GM12878 (cell line): ENCODE data around the gene JPH4. TPM values are rescaled to one million over a fixed set of nuclear protein-coding genes. Genes with fewer than 3 reads are reported as not detected.
A peak's percentile ranks its signal among the peaks of the same experiment; 100 is the strongest.

Experiments used
- ATAC-seq: fragments of 200-7000 bp; cut with Tn5 transposase; 3 replicates; pipeline ENCODE4 v1.9.1; 2020; ENCODE audit warnings: mild to moderate bottlenecking, moderate library complexity
- BruUV-seq: library from RNA; stranded (reverse); fragments of 400-500 nt; replicated peaks from 2 replicates; lab custom pipeline; 2021; lab: Mats Ljungman, UMichigan
- CTCF ChIA-PET: fragments of 300-600 bp; sonication (Branson Sonifier 250); formaldehyde crosslinking; extraction: SDS; loops from one replicate; lab custom pipeline; 2021; ENCODE audit warnings: inconsistent platforms; lab: Yijun Ruan, JAX
- POLR2A ChIA-PET: fragments of 350-600 bp; formaldehyde crosslinking; extraction: SDS; loops from one replicate; lab custom pipeline; 2021; ENCODE audit warnings: inconsistent platforms; lab: Charles Lee
- RAD21 ChIA-PET: fragments of 300-600 bp; sonication (Branson Sonifier 250); formaldehyde crosslinking; loops from one replicate; lab custom pipeline; 2023; ENCODE audit warnings: antibody characterized with exemption; ENCODE audit not compliant: unreplicated experiment; lab: Charles Lee
- SMC1A ChIA-PET: fragments of 300-600 bp; sonication (Branson Sonifier 250); formaldehyde crosslinking; loops from one replicate; lab custom pipeline; 2023; ENCODE audit not compliant: unreplicated experiment, uncharacterized antibody; lab: Charles Lee
- DNase-seq: peaks from one replicate; pipeline ENCODE4 v3.0.0-alpha.2; 2011; ENCODE audit warnings: low read depth, low spot score
- FAIRE-seq: peaks from 3 replicates; lab custom pipeline; 2011; peaks lifted over from hg19 to GRCh38; lab: Jason Lieb, UNC
- H2AFZ ChIP-seq: 2 replicates; pipeline ENCODE4 v1.6.0; 2011; ENCODE audit warnings: low read depth, low read length, control low read depth; ENCODE audit not compliant: control insufficient read depth
- H3K27ac ChIP-seq: 2 replicates; pipeline ENCODE4 v1.5.1; 2011; ENCODE audit warnings: control low read depth; ENCODE audit not compliant: control insufficient read depth, insufficient read depth
- H3K27me3 ChIP-seq, 2 experiments: replicated peaks in 1 of 2; 2 replicates each; pipeline versions ENCODE4 v1.6.0 to v1.6.1; 2011; ENCODE audit warnings: low read length in 1 of 2; ENCODE audit not compliant: control insufficient read depth in 2 of 2, insufficient read depth in 2 of 2
- H3K36me3 ChIP-seq, 2 experiments: 2 replicates each; pipeline ENCODE4 v1.5.1; 2011; ENCODE audit warnings: low read length in 1 of 2; ENCODE audit not compliant: control insufficient read depth in 2 of 2, insufficient read depth in 2 of 2
- H3K4me1 ChIP-seq: 2 replicates; pipeline ENCODE4 v1.6.1; 2011; ENCODE audit warnings: mild to moderate bottlenecking, low read length, moderate library complexity, mixed read lengths; ENCODE audit not compliant: control insufficient read depth, insufficient read depth
- H3K4me2 ChIP-seq: 2 replicates; pipeline ENCODE4 v1.6.0; 2011; ENCODE audit warnings: control low read depth; ENCODE audit not compliant: control insufficient read depth, insufficient read depth
- H3K4me3 ChIP-seq: fragments of 200-600 bp; sonication (generic); 2 replicates; pipeline ENCODE4 v1.5.1; 2016
- H3K79me2 ChIP-seq: 2 replicates; pipeline ENCODE4 v1.6.0; 2011; ENCODE audit warnings: low read length; ENCODE audit not compliant: control insufficient read depth, insufficient read depth
- H3K9ac ChIP-seq: 2 replicates; pipeline ENCODE4 v1.8.0; 2011; ENCODE audit warnings: low read length, control low read depth, mixed read lengths; ENCODE audit not compliant: control insufficient read depth, insufficient read depth
- H3K9me3 ChIP-seq: replicated peaks from 3 replicates; pipeline ENCODE4 v1.5.1; 2011; ENCODE audit warnings: mild to moderate bottlenecking, low read length; ENCODE audit not compliant: control insufficient read depth, insufficient read depth
- H4K20me1 ChIP-seq: 2 replicates; pipeline ENCODE4 v1.6.0; 2011; ENCODE audit not compliant: control insufficient read depth, insufficient read depth
- BCLAF1 ChIP-seq: fragments of 450-650 bp; IDR thresholded peaks from 2 replicates; pipeline ENCODE4 v1.6.1; 2017; ENCODE audit warnings: antibody characterized with exemption, mild to moderate bottlenecking, moderate library complexity
- BHLHE40 ChIP-seq, 2 experiments: fragments of 450-650 bp in 1 of 2; IDR thresholded peaks; 2 replicates each; pipeline ENCODE4 v1.6.1; 2011 to 2017; ENCODE audit warnings: low read depth in 2 of 2, borderline replicate concordance in 1 of 2, improper control_type of control experiment in 1 of 2, low read length in 1 of 2, mild to moderate bottlenecking in 1 of 2
- CEBPB ChIP-seq, 2 experiments: fragments of 150-350 bp in 1 of 2; IDR thresholded peaks; 2 replicates each; pipeline ENCODE4 v1.6.1; 2012 to 2014; ENCODE audit warnings: low read depth in 2 of 2, low read length in 2 of 2, borderline replicate concordance in 1 of 2, inconsistent platforms in 1 of 2
- EED ChIP-seq: sonication (generic); IDR thresholded peaks from 2 replicates; pipeline ENCODE4 v1.6.1; 2016; ENCODE audit warnings: antibody characterized with exemption, low read depth
- EZH2 ChIP-seq: IDR thresholded peaks from 2 replicates; pipeline ENCODE4 v1.6.1; 2012; ENCODE audit warnings: low read depth, mild to moderate bottlenecking, control low read depth, inconsistent platforms, low read length, borderline replicate concordance; ENCODE audit not compliant: control insufficient read depth
- IKZF1 ChIP-seq: fragments of 450-650 bp; conservative IDR thresholded peaks from 2 replicates; pipeline ENCODE4 v1.6.1; 2017; ENCODE audit warnings: antibody characterized with exemption, mild to moderate bottlenecking
- IRF4 ChIP-seq: IDR thresholded peaks from 2 replicates; pipeline ENCODE4 v1.6.1; 2011; ENCODE audit warnings: low read depth, low read length
- MYC ChIP-seq: IDR thresholded peaks from 2 replicates; pipeline ENCODE4 v1.6.1; 2011; ENCODE audit warnings: mild to moderate bottlenecking, low read length, moderate library complexity, inconsistent platforms; ENCODE audit not compliant: insufficient read depth, insufficient replicate concordance, insufficient read length, severe bottlenecking
- PAX5 ChIP-seq: IDR thresholded peaks from 2 replicates; pipeline ENCODE4 v1.6.1; 2011; ENCODE audit warnings: low read depth, low read length, borderline replicate concordance
- SIN3A ChIP-seq: IDR thresholded peaks from 2 replicates; pipeline ENCODE4 v1.6.1; 2012; ENCODE audit warnings: low read depth, low read length, improper control_type of control experiment
- SPI1 ChIP-seq: IDR thresholded peaks from 2 replicates; pipeline ENCODE4 v1.6.1; 2011; ENCODE audit warnings: low read depth, mild to moderate bottlenecking, low read length, moderate library complexity, borderline replicate concordance; ENCODE audit not compliant: insufficient read depth
- STAT1 ChIP-seq: fragments of 450-650 bp; conservative IDR thresholded peaks from 2 replicates; pipeline ENCODE4 v1.6.1; 2014; ENCODE audit warnings: antibody characterized with exemption, mild to moderate bottlenecking
- ZBTB11 ChIP-seq: fragments of 450-650 bp; formaldehyde crosslinking; IDR thresholded peaks from 2 replicates; pipeline ENCODE4 v1.5.0; 2022; ENCODE audit warnings: mild to moderate bottlenecking, missing genetic modification characterization
- ZBTB4 ChIP-seq: fragments of 450-650 bp; formaldehyde crosslinking; IDR thresholded peaks from 2 replicates; pipeline ENCODE4 v1.4.0; 2022; ENCODE audit warnings: mild to moderate bottlenecking, moderate library complexity
- ZNF384 ChIP-seq: IDR thresholded peaks from 2 replicates; pipeline ENCODE4 v1.6.1; 2012; ENCODE audit warnings: low read depth, mild to moderate bottlenecking, low read length, improper control_type of control experiment, borderline replicate concordance
- in situ Hi-C: fragments of 300-500 bp; cut with MboI; formaldehyde crosslinking; loops from 9 replicates; pipeline ENCODE4 v1.14.3; 2018; ENCODE audit warnings: mixed read lengths
- intact Hi-C: fragments of 100-400 bp; cut with micrococcal nuclease; formaldehyde crosslinking; loops from one replicate; pipeline ENCODE4 v1.14.2; 2022; ENCODE audit not compliant: unreplicated experiment
- polyA plus RNA-seq, 11 experiments: library from polyadenylated mRNA; depleted of rRNA in 4 of 11; unstranded in 6 of 11; stranded (reverse) in 5 of 11; fragments of >200 nt; fragmentation: Nextera tagmentation in 4 of 11; fragmentation: Illumina TruSeq in 1 of 11; extraction: Ambion mirVana in 4 of 11; extraction: Trizol in 1 of 11; gene quantifications; 1 replicate in 1 of 11; 2 replicates in 10 of 11; pipeline versions ENCODE4 v1.2.1 to v1.2.3, GENCODE V29; 2011 to 2016; ENCODE audit warnings: inconsistent platforms in 2 of 11, missing spikeins in 2 of 11, low read depth in 1 of 11
- total RNA-seq, 4 experiments: library from RNA; depleted of rRNA in 3 of 4; stranded (reverse); fragments of >200 nt in 3 of 4; fragmentation: Illumina TruSeq in 1 of 4; extraction: Trizol in 1 of 4; gene quantifications; 2 replicates each; pipeline versions ENCODE4 v1.2.1 to v1.2.3, GENCODE V29; 2013 to 2021

JPH4 gene
- total and polyA plus RNA-seq, 10 of the 15 experiments (the other 5 are each of a cell fraction or from before 2014, with no cell fraction given), result 0.48 to 10.3 (median 3.8) TPM

- Histone ChIP-seq H3K4me2 (no peak overlapping the region), H4K20me1 (no peaks in the 10 kb centered on the region), H3K9me3 (no peaks in the 10 kb centered on the region; the same call in 2 of the 3 replicates), H3K79me2 (no peaks in the 10 kb centered on the region), H3K4me3 (no peak overlapping the region), H3K27me3 (no peaks in the 10 kb centered on the region), H3K36me3 (no peaks in the 10 kb centered on the region), H2AFZ (peak overlapping the region; percentile 56; the same call in 1 of the 2 replicates), H3K9ac (no peak overlapping the region), H3K4me1 (peaks cover 45% of the 10 kb centered on the region), H3K27ac (no peak overlapping the region)
- FAIRE-seq (no peak), ATAC-seq (no peak), DNase-seq (no peak)
- RAD21 ChIA-PET, result no interaction called here
- CTCF ChIA-PET, result interaction anchor here (1.9 to 3.3 kb wide), 2 partner anchors 11 to 31 kb away, joined by 7 to 18 read pairs; no protein-coding TSS in a partner anchor
- SMC1A ChIA-PET, result interaction anchor here (0.6 to 1.5 kb wide), 4 partner anchors 13 to 199 kb away, joined by 3 to 5 read pairs (median 4); no protein-coding TSS in a partner anchor
- intact Hi-C loops (no loop called here), in situ Hi-C loops (no loop called here)
- BruUV-seq, result no TSS peak
- POLR2A ChIA-PET, result no interaction called here
- TF ChIP-seq MYC, result no peak
- no peak for TF ChIP-seq ZBTB11 (CRISPR knock-in tag)
- no peak for TF ChIP-seq SIN3A
- no peak for TF ChIP-seq EED
- TF ChIP-seq BCLAF1, result no peak
- TF ChIP-seq PAX5, result no peak
- TF ChIP-seq ZNF384, result no peak
- no peak for TF ChIP-seq BHLHE40 (IDR thresholded peaks at IDR 0.05; ENCODE audit: borderline replicate concordance in 1 of 2, low read depth in 2 of 2, low read length in 1 of 2)
- no peak for TF ChIP-seq CEBPB (IDR thresholded peaks at IDR 0.05; ENCODE audit: borderline replicate concordance in 1 of 2, low read depth in 2 of 2, low read length in 2 of 2)
- TF ChIP-seq ZBTB4 (CRISPR knock-in tag), result no peak
- TF ChIP-seq EZH2, result no peak
- TF ChIP-seq IKZF1, result no peak
- no peak for TF ChIP-seq STAT1
- no peak for TF ChIP-seq SPI1
- TF ChIP-seq IRF4, result no peak
Measured at GRCh38 chr14:23601424-23601823, 22.8 kb upstream of the JPH4 start.
